HepG2 (cell line): ENCODE results near the gene SLC8B1. TPM values are rescaled to one million over a fixed set of nuclear protein-coding genes. Genes with fewer than 3 reads are reported as not detected.

Experiments
- IKZF5 ChIP-seq: IDR thresholded peaks from 2 replicates; pipeline ENCODE4 v1.6.1; 2018; ENCODE audit warnings: missing genetic modification reagents, mild to moderate bottlenecking, missing compliant biosample characterization
- KLF16 ChIP-seq, 2 experiments: sonication (generic) in 1 of 2; formaldehyde crosslinking in 1 of 2; IDR thresholded peaks; 2 replicates each; pipeline versions ENCODE4 v1.6.1 to v1.8.0; 2016 to 2023; ENCODE audit warnings: missing genetic modification reagents in 2 of 2, missing compliant biosample characterization in 1 of 2
- KMT2B ChIP-seq: IDR thresholded peaks from 2 replicates; pipeline ENCODE4 v1.6.1; 2016; ENCODE audit warnings: missing genetic modification reagents, missing compliant biosample characterization
- NR3C1 ChIP-seq: sonication (generic); formaldehyde crosslinking; IDR thresholded peaks from 2 replicates; pipeline ENCODE4 v1.4.0; 2020; ENCODE audit warnings: missing genetic modification reagents
- SKI ChIP-seq: fragments of 450-650 bp; IDR thresholded peaks from one replicate; pipeline ENCODE4 v1.6.1; 2018; ENCODE audit warnings: mild to moderate bottlenecking; ENCODE audit not compliant: partially characterized antibody
- ZFP37 ChIP-seq: sonication (generic); formaldehyde crosslinking; IDR thresholded peaks from 2 replicates; pipeline ENCODE4 v1.4.0; 2020; ENCODE audit warnings: missing genetic modification reagents, borderline replicate concordance
- ZIK1 ChIP-seq: sonication (generic); formaldehyde crosslinking; IDR thresholded peaks from 2 replicates; pipeline ENCODE4 v1.5.0; 2020; ENCODE audit warnings: mild to moderate bottlenecking, low read depth, missing genetic modification reagents, borderline replicate concordance
- ZNF230 ChIP-seq: sonication (generic); formaldehyde crosslinking; IDR thresholded peaks from 2 replicates; pipeline ENCODE4 v1.4.0; 2020; ENCODE audit warnings: mild to moderate bottlenecking, missing genetic modification reagents
- ZNF24 ChIP-seq: fragments of 450-650 bp; IDR thresholded peaks from 2 replicates; pipeline ENCODE4 v1.6.1; 2017; ENCODE audit warnings: antibody characterized with exemption, mild to moderate bottlenecking
- ZNF431 ChIP-seq: sonication (generic); formaldehyde crosslinking; IDR thresholded peaks from 2 replicates; pipeline ENCODE4 v1.9.0; 2022; ENCODE audit warnings: missing genetic modification reagents, low read depth, mild to moderate bottlenecking, borderline replicate concordance
- ZNF782 ChIP-seq: sonication (generic); formaldehyde crosslinking; IDR thresholded peaks from 2 replicates; pipeline ENCODE4 v1.4.0; 2020; ENCODE audit warnings: missing genetic modification reagents, mild to moderate bottlenecking, borderline replicate concordance
- polyA plus RNA-seq, 8 experiments: library from polyadenylated mRNA; depleted of rRNA in 3 of 8; stranded (reverse) in 7 of 8; unstranded in 1 of 8; fragments of >200 nt; fragmentation: Illumina TruSeq in 4 of 8; extraction: Trizol in 4 of 8; gene quantifications; 2 replicates each; pipeline versions ENCODE4 v1.2.1 to v1.2.3, GENCODE V29; 2011 to 2016; ENCODE audit warnings: low read depth in 4 of 8, missing spikeins in 1 of 8, mixed read lengths in 1 of 8; ENCODE audit not compliant: insufficient read depth in 1 of 8
- total RNA-seq, 5 experiments: library from RNA; depleted of rRNA; stranded (reverse); fragments of >200 nt; fragmentation: Illumina TruSeq; extraction: Trizol; gene quantifications; 2 replicates each; pipeline ENCODE4 v1.2.3, GENCODE V29; 2016; ENCODE audit warnings: low read depth in 1 of 5
- TF ChIP-seq, protein P1 (sequence below): IDR thresholded peaks from 2 replicates; pipeline ENCODE4 v1.6.1; 2016; ENCODE audit warnings: missing compliant biosample characterization, missing genetic modification reagents, borderline replicate concordance
- TF ChIP-seq, protein P2 (sequence below): IDR thresholded peaks from 2 replicates; pipeline ENCODE4 v1.6.1; 2016; ENCODE audit warnings: control low read depth
- TF ChIP-seq, protein P3 (sequence below): sonication (generic); formaldehyde crosslinking; IDR thresholded peaks from one replicate; pipeline ENCODE4 v1.5.1; 2020; ENCODE audit warnings: mild to moderate bottlenecking, missing genetic modification reagents; ENCODE audit errors: not compliant biosample characterization

Gene SLC8B1
- total and polyA plus RNA-seq, 2 of the 13 experiments (the other 11 are each of a cell fraction or from before 2014, with no cell fraction given) = 6.8 to 8.0 TPM

DNA sequence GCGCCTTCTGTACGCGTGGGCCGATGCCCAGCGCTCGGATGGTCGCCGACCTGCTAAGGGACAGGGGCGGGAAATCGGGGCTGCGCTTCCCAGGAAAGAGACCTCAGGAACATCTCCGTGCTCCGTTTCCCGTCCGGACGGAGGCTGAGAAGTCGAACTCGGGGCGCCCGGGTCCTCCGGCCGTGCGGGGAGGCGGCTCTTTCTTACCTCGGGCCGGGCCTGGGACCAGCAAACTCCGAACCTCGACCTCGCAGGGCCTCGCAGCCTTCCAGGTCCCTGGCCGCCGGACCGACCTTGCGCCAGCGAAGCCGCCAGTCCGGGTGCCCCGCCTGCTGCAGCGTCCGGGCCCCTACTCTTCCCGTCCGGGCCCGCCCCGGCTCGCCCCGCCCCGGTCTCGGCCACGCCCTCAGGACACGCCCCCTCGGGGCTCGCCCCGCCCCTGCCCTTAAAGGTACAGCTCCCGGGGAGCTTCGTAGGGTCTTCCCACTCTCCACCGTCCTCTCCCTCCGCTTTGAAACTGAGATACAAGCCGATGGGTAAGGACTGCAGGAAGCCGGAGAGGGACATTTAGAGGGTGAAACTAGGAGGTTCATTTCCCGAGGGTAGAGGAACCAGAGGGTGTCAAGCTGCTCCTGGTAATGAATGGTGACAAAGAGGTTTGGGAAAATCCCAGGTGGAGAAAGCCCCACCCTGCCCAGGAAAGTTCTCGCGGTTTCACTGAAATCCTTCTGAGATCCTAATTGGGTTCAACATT, at the start of gene SLC8B1 (continued):
- TF ChIP-seq ZNF24 (no peak), ZFP37 (CRISPR knock-in tag) (no peak), ZNF431 (CRISPR knock-in tag) (0 out of 2 replicates have a peak, but pooled peaks have one; percentile 44), ZNF782 (0 out of 2 replicates have a peak, but pooled peaks have one; percentile 55), IKZF5 (CRISPR knock-in tag) (no peak), ZNF230 (CRISPR knock-in tag) (peak; percentile 82), KMT2B (CRISPR knock-in tag) (no peak), SKI (peak; percentile 39), KLF16 (CRISPR knock-in tag; IDR thresholded peaks at IDR 0.05) (peak in 1 of 2 experiments; percentile 79; a peak in 2 of 4 replicates), NR3C1 (CRISPR knock-in tag) (no peak), ZIK1 (CRISPR knock-in tag) (peak; percentile 21; the same call in 1 of the 2 replicates)
- TF ChIP-seq, protein P1, sequence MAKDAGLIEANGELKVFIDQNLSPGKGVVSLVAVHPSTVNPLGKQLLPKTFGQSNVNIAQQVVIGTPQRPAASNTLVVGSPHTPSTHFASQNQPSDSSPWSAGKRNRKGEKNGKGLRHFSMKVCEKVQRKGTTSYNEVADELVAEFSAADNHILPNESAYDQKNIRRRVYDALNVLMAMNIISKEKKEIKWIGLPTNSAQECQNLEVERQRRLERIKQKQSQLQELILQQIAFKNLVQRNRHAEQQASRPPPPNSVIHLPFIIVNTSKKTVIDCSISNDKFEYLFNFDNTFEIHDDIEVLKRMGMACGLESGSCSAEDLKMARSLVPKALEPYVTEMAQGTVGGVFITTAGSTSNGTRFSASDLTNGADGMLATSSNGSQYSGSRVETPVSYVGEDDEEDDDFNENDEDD (CRISPR knock-in tag) = peak; percentile 81; the same call in 1 of the 2 replicates
- TF ChIP-seq, protein P2, sequence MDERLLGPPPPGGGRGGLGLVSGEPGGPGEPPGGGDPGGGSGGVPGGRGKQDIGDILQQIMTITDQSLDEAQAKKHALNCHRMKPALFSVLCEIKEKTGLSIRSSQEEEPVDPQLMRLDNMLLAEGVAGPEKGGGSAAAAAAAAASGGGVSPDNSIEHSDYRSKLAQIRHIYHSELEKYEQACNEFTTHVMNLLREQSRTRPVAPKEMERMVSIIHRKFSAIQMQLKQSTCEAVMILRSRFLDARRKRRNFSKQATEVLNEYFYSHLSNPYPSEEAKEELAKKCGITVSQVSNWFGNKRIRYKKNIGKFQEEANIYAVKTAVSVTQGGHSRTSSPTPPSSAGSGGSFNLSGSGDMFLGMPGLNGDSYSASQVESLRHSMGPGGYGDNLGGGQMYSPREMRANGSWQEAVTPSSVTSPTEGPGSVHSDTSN = no peak
- TF ChIP-seq, protein P3, sequence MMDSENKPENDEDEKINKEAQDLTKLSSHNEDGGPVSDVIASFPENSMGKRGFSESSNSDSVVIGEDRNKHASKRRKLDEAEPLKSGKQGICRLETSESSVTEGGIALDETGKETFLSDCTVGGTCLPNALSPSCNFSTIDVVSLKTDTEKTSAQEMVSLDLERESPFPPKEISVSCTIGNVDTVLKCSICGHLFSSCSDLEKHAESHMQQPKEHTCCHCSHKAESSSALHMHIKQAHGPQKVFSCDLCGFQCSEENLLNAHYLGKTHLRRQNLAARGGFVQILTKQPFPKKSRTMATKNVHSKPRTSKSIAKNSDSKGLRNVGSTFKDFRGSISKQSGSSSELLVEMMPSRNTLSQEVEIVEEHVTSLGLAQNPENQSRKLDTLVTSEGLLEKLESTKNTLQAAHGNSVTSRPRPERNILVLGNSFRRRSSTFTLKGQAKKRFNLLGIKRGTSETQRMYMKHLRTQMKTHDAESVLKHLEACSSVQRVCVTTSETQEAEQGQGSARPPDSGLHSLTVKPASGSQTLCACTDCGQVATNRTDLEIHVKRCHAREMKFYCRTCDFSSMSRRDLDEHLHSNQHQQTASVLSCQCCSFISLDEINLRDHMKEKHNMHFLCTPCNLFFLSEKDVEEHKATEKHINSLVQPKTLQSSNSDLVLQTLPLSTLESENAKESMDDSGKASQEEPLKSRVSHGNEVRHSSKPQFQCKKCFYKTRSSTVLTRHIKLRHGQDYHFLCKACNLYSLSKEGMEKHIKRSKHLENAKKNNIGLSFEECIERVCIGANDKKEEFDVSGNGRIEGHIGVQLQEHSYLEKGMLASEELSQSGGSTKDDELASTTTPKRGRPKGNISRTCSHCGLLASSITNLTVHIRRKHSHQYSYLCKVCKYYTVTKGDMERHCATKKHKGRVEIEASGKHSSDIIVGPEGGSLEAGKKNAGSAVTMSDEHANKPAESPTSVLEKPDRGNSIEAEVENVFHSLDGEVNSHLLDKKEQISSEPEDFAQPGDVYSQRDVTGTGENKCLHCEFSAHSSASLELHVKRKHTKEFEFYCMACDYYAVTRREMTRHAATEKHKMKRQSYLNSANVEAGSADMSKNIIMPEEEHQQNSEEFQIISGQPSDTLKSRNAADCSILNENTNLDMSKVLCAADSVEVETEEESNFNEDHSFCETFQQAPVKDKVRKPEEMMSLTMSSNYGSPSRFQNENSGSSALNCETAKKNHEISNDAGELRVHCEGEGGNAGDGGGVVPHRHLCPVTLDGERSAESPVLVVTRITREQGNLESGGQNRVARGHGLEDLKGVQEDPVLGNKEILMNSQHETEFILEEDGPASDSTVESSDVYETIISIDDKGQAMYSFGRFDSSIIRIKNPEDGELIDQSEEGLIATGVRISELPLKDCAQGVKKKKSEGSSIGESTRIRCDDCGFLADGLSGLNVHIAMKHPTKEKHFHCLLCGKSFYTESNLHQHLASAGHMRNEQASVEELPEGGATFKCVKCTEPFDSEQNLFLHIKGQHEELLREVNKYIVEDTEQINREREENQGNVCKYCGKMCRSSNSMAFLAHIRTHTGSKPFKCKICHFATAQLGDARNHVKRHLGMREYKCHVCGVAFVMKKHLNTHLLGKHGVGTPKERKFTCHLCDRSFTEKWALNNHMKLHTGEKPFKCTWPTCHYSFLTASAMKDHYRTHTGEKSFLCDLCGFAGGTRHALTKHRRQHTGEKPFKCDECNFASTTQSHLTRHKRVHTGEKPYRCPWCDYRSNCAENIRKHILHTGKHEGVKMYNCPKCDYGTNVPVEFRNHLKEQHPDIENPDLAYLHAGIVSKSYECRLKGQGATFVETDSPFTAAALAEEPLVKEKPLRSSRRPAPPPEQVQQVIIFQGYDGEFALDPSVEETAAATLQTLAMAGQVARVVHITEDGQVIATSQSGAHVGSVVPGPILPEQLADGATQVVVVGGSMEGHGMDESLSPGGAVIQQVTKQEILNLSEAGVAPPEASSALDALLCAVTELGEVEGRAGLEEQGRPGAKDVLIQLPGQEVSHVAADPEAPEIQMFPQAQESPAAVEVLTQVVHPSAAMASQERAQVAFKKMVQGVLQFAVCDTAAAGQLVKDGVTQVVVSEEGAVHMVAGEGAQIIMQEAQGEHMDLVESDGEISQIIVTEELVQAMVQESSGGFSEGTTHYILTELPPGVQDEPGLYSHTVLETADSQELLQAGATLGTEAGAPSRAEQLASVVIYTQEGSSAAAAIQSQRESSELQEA (CRISPR knock-in tag) = peak; percentile 72
